Muscle of leg (tissue), 16 donors: Measurements from ENCODE around the gene OR2B2. TPM values are rescaled to one million over a fixed set of nuclear protein-coding genes. Genes with fewer than 3 reads are reported as not detected.
"Not testable (repeated sequence)": the region's sequence is repeated elsewhere in the genome, so short reads cannot be mapped to it uniquely, and the experiment has no call there.

ENCODE experiments used
- DNase-seq: peaks from one replicate; pipeline ENCODE4 v3.0.0; 2013
- H3K27ac ChIP-seq: one replicate; pipeline ENCODE4 v1.5.1; 2013; ENCODE audit warnings: mild to moderate bottlenecking, low read length, control low read depth
- H3K27me3 ChIP-seq: one replicate; pipeline ENCODE4 v1.6.1; 2013; ENCODE audit warnings: low read length; ENCODE audit not compliant: control insufficient read depth, insufficient read depth
- H3K36me3 ChIP-seq: one replicate; pipeline ENCODE4 v1.6.1; 2013; ENCODE audit warnings: low read length; ENCODE audit not compliant: control insufficient read depth, insufficient read depth
- H3K4me1 ChIP-seq: one replicate; pipeline ENCODE4 v1.6.1; 2013; ENCODE audit warnings: low read length; ENCODE audit not compliant: control insufficient read depth, insufficient read depth
- H3K4me3 ChIP-seq: one replicate; pipeline ENCODE4 v1.5.1; 2013; ENCODE audit warnings: low read length, control low read depth
- H3K9me3 ChIP-seq: replicated peaks from 2 replicates; pipeline ENCODE4 v1.6.1; 2013; ENCODE audit warnings: low read depth, low read length; ENCODE audit not compliant: control insufficient read depth
- WGBS: methylation state at CpG from one replicate; pipeline ENCODE4 v1.1.5; 2013; ENCODE audit warnings: missing lambda C conversion rate; ENCODE audit not compliant: insufficient coverage; 5-methylcytosine and 5-hydroxymethylcytosine counted together
- long read RNA-seq, 11 donors: transcript quantifications; one replicate each; lab custom pipeline, GENCODE V29; 2026
- polyA plus RNA-seq, 8 donors: library from polyadenylated mRNA; unstranded; fragments of 120-200 nt; gene quantifications; one replicate each; pipeline versions ENCODE4 v1.2.1 to v1.2.3, GENCODE V29; 2013; ENCODE audit warnings: inconsistent platforms in 1 of 8, low replicate concordance in 1 of 8; ENCODE audit not compliant: insufficient read length in 8 of 8, insufficient read depth in 1 of 8
- total RNA-seq: library from RNA; stranded (reverse); fragments of 120-200 nt; gene quantifications from one replicate; pipeline ENCODE4 v1.2.4, GENCODE V29; 2013

The OR2B2 gene
- total RNA-seq = not detected
- not detected for polyA plus RNA-seq
- long read RNA-seq, donor 1 = 0 reads
- long read RNA-seq, donor 2 = 0 reads
- long read RNA-seq, donor 3 = 0 reads
- long read RNA-seq, donor 4 = 0 reads
- long read RNA-seq, donor 5 = 0 reads
- long read RNA-seq, donor 6 = 0 reads
- long read RNA-seq, donor 7 = 0 reads
- long read RNA-seq, donor 8 = 0 reads
- long read RNA-seq, donor 9 = 0 reads
- long read RNA-seq, donor 10 = 0 reads
- long read RNA-seq, donor 11 = 0 reads

DNA sequence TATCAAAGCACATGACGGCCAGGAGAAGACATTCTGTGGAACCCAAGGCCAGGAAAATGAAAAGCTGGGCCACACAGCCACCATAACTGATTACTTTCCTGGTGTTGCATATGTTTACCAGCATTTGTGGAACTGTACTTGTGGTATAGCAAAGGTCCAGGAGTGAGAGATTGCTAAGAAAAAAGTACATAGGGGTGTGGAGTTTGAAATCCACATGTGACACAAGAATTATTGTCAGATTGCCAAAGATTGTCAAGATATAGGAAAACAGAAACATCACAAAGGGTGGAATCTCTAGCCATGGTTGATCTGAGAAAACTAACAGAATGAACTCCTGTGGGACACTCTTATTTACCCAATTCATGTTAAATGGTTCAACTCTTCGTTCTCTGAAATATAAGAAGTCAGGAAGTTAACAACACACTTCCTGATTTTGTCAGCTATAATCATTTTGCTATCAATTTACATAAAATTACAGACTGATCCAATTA, at the start of gene OR2B2:
TSS of gene OR2B2 (minus strand) at position 441 of the 491 bp plus-strand sequence. CDS start at position 364, 77 bp downstream.
- no peaks in the 10 kb centered on the region for H3K4me1 ChIP-seq
- no peaks in the 10 kb centered on the region for H3K9me3 ChIP-seq
- no peak within 1 kb of the TSS for H3K27ac ChIP-seq
- H3K4me3 ChIP-seq = no peak within 1 kb of the TSS
- no peaks in the 10 kb centered on the region for H3K27me3 ChIP-seq
- no CpG with 5 or more reads among the region's 2 CpGs for WGBS
- DNase-seq = no peak
- H3K36me3 ChIP-seq = no peaks in the 10 kb centered on the region

DNA sequence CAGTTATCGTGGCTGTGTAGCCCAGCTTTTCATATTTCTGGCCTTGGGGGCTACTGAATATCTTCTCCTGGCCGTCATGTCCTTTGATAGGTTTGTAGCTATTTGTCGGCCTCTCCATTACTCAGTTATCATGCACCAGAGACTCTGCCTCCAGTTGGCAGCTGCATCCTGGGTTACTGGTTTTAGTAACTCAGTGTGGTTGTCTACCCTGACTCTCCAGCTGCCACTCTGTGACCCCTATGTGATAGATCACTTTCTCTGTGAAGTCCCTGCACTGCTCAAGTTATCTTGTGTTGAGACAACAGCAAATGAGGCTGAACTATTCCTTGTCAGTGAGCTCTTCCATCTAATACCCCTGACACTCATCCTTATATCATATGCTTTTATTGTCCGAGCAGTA, 45.3 kb upstream of the OR2B2 start:
- Histone ChIP-seq H3K36me3 (no peaks in the 10 kb centered on the region), H3K4me3 (no peak overlapping the region), H3K4me1 (no peaks in the 10 kb centered on the region), H3K27ac (no peak overlapping the region), H3K9me3 (no peaks in the 10 kb centered on the region), H3K27me3 (no peaks in the 10 kb centered on the region)
- DNase-seq = no peak
- 100% methylated on average over 1 of the region's 4 CpGs for WGBS

- no peaks in the 10 kb centered on the region for H3K27me3 ChIP-seq
- WGBS = 44% methylated on average over 1 of the region's 1 CpG
- H3K36me3 ChIP-seq = no peaks in the 10 kb centered on the region
- no peak for DNase-seq
- no peak within 1 kb of the TSS for H3K27ac ChIP-seq
- H3K9me3 ChIP-seq = no peaks in the 10 kb centered on the region
- H3K4me1 ChIP-seq = no peaks in the 10 kb centered on the region
- H3K4me3 ChIP-seq = no peak within 1 kb of the TSS
Observed at GRCh38 chr6:27956941-27957340, 44.7 kb upstream of the OR2B2 start, which contains the start of gene OR2B6. TSS of gene OR2B6 (plus strand) at chr6:27957241. CDS start at chr6:27957241, 0 bp downstream.

- Histone ChIP-seq H3K4me3 (no peak overlapping the region), H3K27ac (no peak overlapping the region), H3K9me3 (no peaks in the 10 kb centered on the region), H3K27me3 (no peaks in the 10 kb centered on the region), H3K4me1 (no peaks in the 10 kb centered on the region), H3K36me3 (no peaks in the 10 kb centered on the region)
- no CpG with 5 or more reads among the region's 1 CpG for WGBS
- no peak for DNase-seq
Observed at GRCh38 chr6:27951040-27951439, 38.8 kb upstream of the OR2B2 start.

GRCh38 chr6:27948237-27948636, 36.0 kb upstream of the OR2B2 start:
- no CpG with 5 or more reads among the region's 1 CpG for whole genome bisulfite sequencing
- Histone ChIP-seq H3K36me3 (no peaks in the 10 kb centered on the region), H3K4me1 (no peaks in the 10 kb centered on the region)

DNA sequence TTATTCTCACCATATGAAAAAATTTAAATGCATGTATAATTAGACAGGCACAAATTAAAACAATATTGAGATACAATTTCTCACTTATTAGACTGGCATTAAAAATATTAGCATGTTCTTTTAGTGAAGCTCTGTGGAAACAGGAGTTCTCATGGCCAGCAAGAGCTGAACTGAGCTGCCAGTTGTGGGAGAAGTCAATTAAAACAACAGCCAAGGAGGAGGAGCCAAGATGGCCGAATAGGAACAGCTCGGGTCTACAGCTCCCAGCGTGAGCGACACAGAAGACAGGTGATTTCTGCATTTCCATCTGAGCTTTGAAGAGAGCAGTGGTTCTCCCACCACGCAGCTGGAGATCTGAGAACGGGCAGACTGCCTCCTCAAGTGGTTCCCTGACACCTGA, 30.9 kb upstream of the OR2B2 start:
- H3K27me3 ChIP-seq, H3K36me3 ChIP-seq, H3K4me1 ChIP-seq, H3K27ac ChIP-seq, H3K9me3 ChIP-seq, H3K4me3 ChIP-seq, DNase-seq: not testable (repeated sequence)
- 12% methylated on average over 5 of the region's 6 CpGs for WGBS

More at GRCh38 chr6:27948237-27948636, 36.0 kb upstream of the OR2B2 start:
- H3K9me3 ChIP-seq = no peaks in the 10 kb centered on the region
- no peak overlapping the region for H3K27ac ChIP-seq
- H3K4me3 ChIP-seq = no peak overlapping the region
- no peaks in the 10 kb centered on the region for H3K27me3 ChIP-seq
- no peak for DNase-seq

DNA sequence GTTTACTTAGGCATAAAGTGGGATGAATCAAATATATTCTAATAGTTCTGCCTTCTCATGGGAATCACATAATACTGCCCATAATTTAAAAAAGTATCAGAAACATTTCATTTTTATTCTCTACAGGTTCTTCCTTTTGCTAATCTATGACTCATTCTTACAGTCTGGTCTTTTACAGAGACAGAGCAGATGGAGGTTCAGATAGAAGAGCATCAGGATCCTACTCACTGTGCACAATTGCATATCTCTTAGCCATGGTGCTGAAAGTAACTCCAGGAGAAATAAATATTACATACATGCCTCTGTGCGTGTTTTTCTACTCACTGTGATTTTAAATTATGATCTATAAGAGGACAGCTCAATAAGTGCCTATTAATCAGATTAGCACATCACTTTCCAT, 28.6 kb upstream of the OR2B2 start:
- Histone ChIP-seq H3K9me3 (no peaks in the 10 kb centered on the region), H3K36me3 (no peaks in the 10 kb centered on the region), H3K4me1 (no peaks in the 10 kb centered on the region), H3K27me3 (no peaks in the 10 kb centered on the region), H3K4me3 (no peak overlapping the region), H3K27ac (no peak overlapping the region)
- no CpG with 5 or more reads among the region's 1 CpG for WGBS
- no peak for DNase-seq

- DNase-seq = no peak
- no CpG with 5 or more reads among the region's 2 CpGs for WGBS
- Histone ChIP-seq H3K36me3 (no peaks in the 10 kb centered on the region), H3K4me1 (no peaks in the 10 kb centered on the region), H3K27ac (no peak overlapping the region), H3K27me3 (no peaks in the 10 kb centered on the region), H3K4me3 (no peak overlapping the region), H3K9me3 (no peaks in the 10 kb centered on the region)
Observed at GRCh38 chr6:27931209-27931608, 19.0 kb upstream of the OR2B2 start.

DNA sequence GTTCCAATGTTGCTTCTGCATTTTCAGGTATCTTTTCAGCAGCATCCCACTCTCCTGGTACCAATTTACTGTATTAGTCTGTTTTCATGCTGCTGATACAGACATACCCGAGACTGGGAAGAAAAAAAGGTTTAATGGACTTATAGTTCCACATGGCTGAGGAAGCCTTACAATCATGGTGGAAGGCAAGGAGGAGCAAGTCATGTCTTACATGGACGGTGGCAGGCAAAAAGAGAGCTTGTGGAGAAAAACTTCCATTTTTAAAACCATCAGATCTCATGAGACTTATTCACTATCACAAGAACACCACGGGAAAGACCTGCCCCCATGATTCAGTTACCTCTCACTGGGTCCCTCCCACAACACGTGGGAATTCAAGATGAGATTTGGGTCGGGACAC, 17.7 kb upstream of the OR2B2 start:
- DNase-seq, H3K4me1 ChIP-seq, H3K27me3 ChIP-seq, H3K4me3 ChIP-seq, H3K27ac ChIP-seq, H3K36me3 ChIP-seq, H3K9me3 ChIP-seq: not testable (repeated sequence)
- WGBS = no CpG with 5 or more reads among the region's 5 CpGs

DNA sequence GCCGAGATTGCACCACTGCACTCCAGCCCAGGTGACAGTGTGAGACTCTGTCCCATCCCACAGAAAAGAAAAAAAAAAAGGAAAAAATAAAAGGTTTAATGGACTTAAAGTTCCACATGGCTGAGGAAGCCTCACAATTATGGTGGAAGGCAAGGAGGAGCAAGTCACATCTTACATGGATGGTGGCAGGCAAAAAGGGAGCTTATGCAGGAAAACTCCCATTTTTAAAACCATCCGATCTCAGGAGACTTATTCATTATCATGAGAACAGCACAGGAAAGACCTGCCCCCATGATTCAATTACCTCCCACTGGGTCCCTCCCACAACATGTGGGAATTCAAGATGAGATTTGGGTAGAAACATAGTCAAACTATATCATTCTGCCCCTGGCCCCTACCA, 15.8 kb upstream of the OR2B2 start:
- H3K4me1 ChIP-seq, H3K36me3 ChIP-seq, H3K27me3 ChIP-seq, H3K27ac ChIP-seq, H3K9me3 ChIP-seq, DNase-seq, H3K4me3 ChIP-seq: not testable (repeated sequence)
- no CpG with 5 or more reads among the region's 2 CpGs for WGBS
